SK-N-SH (cell line): ENCODE measurements around the gene MAMDC4. TPM values are rescaled to one million over a fixed set of nuclear protein-coding genes. Genes with fewer than 3 reads are reported as not detected.

Experiments
- CTCF ChIA-PET: fragments of 300-600, 350-600 bp; formaldehyde crosslinking; extraction: SDS; loops from one replicate; lab custom pipeline; 2021; lab: Yijun Ruan, JAX
- POLR2A ChIA-PET: fragments of 350-600 bp; sonication (Branson Sonifier 250); formaldehyde crosslinking; extraction: SDS; loops from one replicate; lab custom pipeline; 2020; ENCODE audit warnings: antibody characterized with exemption, inconsistent platforms; lab: Yijun Ruan, JAX
- DNase-seq: peaks from one replicate; pipeline ENCODE4 v3.0.0; 2012
- H2AFZ ChIP-seq: fragments of 200-600 bp; sonication (generic); 2 replicates; pipeline ENCODE4 v1.8.1; 2016; ENCODE audit warnings: antibody characterized with exemption, mild to moderate bottlenecking, low read depth
- H3F3A ChIP-seq: fragments of 200-600 bp; sonication (generic); replicated peaks from 2 replicates; pipeline ENCODE3; 2016; ENCODE audit warnings: antibody characterized with exemption, mild to moderate bottlenecking; ENCODE audit not compliant: insufficient read depth
- H3K27ac ChIP-seq, 2 experiments: fragments of 200-500 bp in 1 of 2; fragments of 200-600 bp in 1 of 2; sonication (Bioruptor generic) in 1 of 2; sonication (generic), shearing (Covaris generic) in 1 of 2; 2 replicates each; pipeline versions ENCODE4 v1.5.1 to v1.6.1; 2014 to 2016; ENCODE audit warnings: low read depth in 2 of 2, inconsistent platforms in 1 of 2, low read length in 1 of 2, mild to moderate bottlenecking in 1 of 2, mixed read lengths in 1 of 2
- H3K27me3 ChIP-seq: fragments of 200-600 bp; sonication (generic), shearing (Covaris generic); 2 replicates; pipeline ENCODE4 v1.6.1; 2016; ENCODE audit warnings: mixed run types; ENCODE audit not compliant: insufficient read depth
- H3K36me3 ChIP-seq, 2 experiments: fragments of 200-500 bp in 1 of 2; fragments of 200-600 bp in 1 of 2; sonication (Bioruptor generic) in 1 of 2; sonication (generic) in 1 of 2; replicated peaks in 1 of 2; 2 replicates each; pipeline versions ENCODE3 to v1.5.1; 2014 to 2016; ENCODE audit warnings: low read length in 1 of 2, mild to moderate bottlenecking in 1 of 2; ENCODE audit not compliant: insufficient read depth in 2 of 2, control insufficient read depth in 1 of 2
- H3K4me1 ChIP-seq, 2 experiments: fragments of 200-500 bp in 1 of 2; fragments of 200-600 bp in 1 of 2; sonication (Bioruptor generic) in 1 of 2; sonication (generic), shearing (Covaris generic) in 1 of 2; 2 replicates each; pipeline versions ENCODE4 v1.5.1 to v1.6.1; 2014 to 2016; ENCODE audit warnings: low read depth in 1 of 2, low read length in 1 of 2, mixed run types in 1 of 2; ENCODE audit not compliant: insufficient read depth in 2 of 2, control insufficient read depth in 1 of 2
- H3K4me2 ChIP-seq: fragments of 200-600 bp; sonication (generic), shearing (Covaris generic); 2 replicates; pipeline ENCODE4 v1.6.1; 2017; ENCODE audit warnings: mixed run types
- H3K4me3 ChIP-seq, 2 experiments: fragments of 200-500 bp in 1 of 2; fragments of 200-600 bp in 1 of 2; sonication (Bioruptor generic) in 1 of 2; sonication (generic), shearing (Covaris generic) in 1 of 2; 2 replicates each; pipeline versions ENCODE4 v1.5.1 to v1.8.1; 2014 to 2016; ENCODE audit warnings: low read depth in 2 of 2, inconsistent platforms in 1 of 2, low read length in 1 of 2, mild to moderate bottlenecking in 1 of 2, mixed read lengths in 1 of 2, moderate library complexity in 1 of 2
- H3K79me2 ChIP-seq: fragments of 200-600 bp; sonication (generic); 2 replicates; pipeline ENCODE4 v1.8.1; 2017; ENCODE audit warnings: mild to moderate bottlenecking; ENCODE audit not compliant: insufficient read depth
- H3K9ac ChIP-seq: fragments of 200-600 bp; sonication (generic); 2 replicates; pipeline ENCODE4 v1.6.1; 2017; ENCODE audit warnings: mixed run types
- H3K9me2 ChIP-seq: fragments of 200-600 bp; sonication (generic); 2 replicates; pipeline ENCODE4 v1.6.1; 2017; ENCODE audit warnings: mixed run types
- H3K9me3 ChIP-seq: fragments of 200-600 bp; sonication (generic); 2 replicates; pipeline ENCODE4 v1.6.1; 2017; ENCODE audit warnings: mixed run types, mild to moderate bottlenecking, moderate library complexity
- H4K20me1 ChIP-seq: fragments of 200-600 bp; sonication (generic); 2 replicates; pipeline ENCODE4 v1.6.1; 2017; ENCODE audit warnings: mild to moderate bottlenecking, mixed run types; ENCODE audit not compliant: insufficient read depth
- ELF1 ChIP-seq: IDR thresholded peaks from 2 replicates; pipeline ENCODE4 v1.4.0; 2012
- EP300 ChIP-seq, 2 experiments: IDR thresholded peaks; 2 replicates each; pipeline versions ENCODE4 v1.4.0 to v1.6.1; 2012; ENCODE audit warnings: borderline replicate concordance in 1 of 2, low read depth in 1 of 2, low read length in 1 of 2
- FOSL2 ChIP-seq: IDR thresholded peaks from 2 replicates; pipeline ENCODE4 v1.4.0; 2012; ENCODE audit warnings: low read depth, mild to moderate bottlenecking, moderate library complexity, borderline replicate concordance
- FOXM1 ChIP-seq: IDR thresholded peaks from 2 replicates; pipeline ENCODE4 v1.4.0; 2012; ENCODE audit warnings: low read depth, mild to moderate bottlenecking
- GABPA ChIP-seq: IDR thresholded peaks from 2 replicates; pipeline ENCODE4 v1.4.0; 2012; ENCODE audit warnings: low read depth, mild to moderate bottlenecking
- GATA2 ChIP-seq: sonication (generic); formaldehyde crosslinking; IDR thresholded peaks from 2 replicates; pipeline ENCODE4 v1.5.0; 2020; ENCODE audit warnings: mild to moderate bottlenecking, missing genetic modification reagents
- MEF2A ChIP-seq: IDR thresholded peaks from 2 replicates; pipeline ENCODE4 v1.4.0; 2012; ENCODE audit warnings: low read depth, borderline replicate concordance
- MXI1 ChIP-seq: IDR thresholded peaks from 2 replicates; pipeline ENCODE4 v1.6.1; 2012; ENCODE audit warnings: mild to moderate bottlenecking, low read depth, low read length, improper control_type of control experiment
- RAD21 ChIP-seq: IDR thresholded peaks from 2 replicates; pipeline ENCODE4 v1.6.1; 2012; ENCODE audit warnings: mild to moderate bottlenecking, low read length
- REST ChIP-seq: IDR thresholded peaks from 2 replicates; pipeline ENCODE4 v1.6.1; 2012; ENCODE audit warnings: mild to moderate bottlenecking, low read depth, low read length, moderate library complexity
- RXRA ChIP-seq: IDR thresholded peaks from 2 replicates; pipeline ENCODE4 v1.4.0; 2012; ENCODE audit warnings: low read depth, mild to moderate bottlenecking, borderline replicate concordance
- SMC3 ChIP-seq: IDR thresholded peaks from 2 replicates; pipeline ENCODE4 v1.6.1; 2012; ENCODE audit warnings: low read depth, low read length, improper control_type of control experiment
- USF1 ChIP-seq: IDR thresholded peaks from 2 replicates; pipeline ENCODE4 v1.4.0; 2012; ENCODE audit warnings: low read depth, borderline replicate concordance
- WGBS: methylation state at CpG from one replicate; pipeline ENCODE4 v1.1.6; 2017; ENCODE audit warnings: low lambda C conversion rate; 5-methylcytosine and 5-hydroxymethylcytosine counted together
- polyA plus RNA-seq, 3 experiments: library from polyadenylated mRNA; depleted of rRNA; stranded (reverse); fragments of >200 nt; gene quantifications; 2 replicates each; pipeline ENCODE4 v1.2.3, GENCODE V29; 2012
- TF ChIP-seq, protein P1 (sequence below): IDR thresholded peaks from 2 replicates; pipeline ENCODE4; 2012

Gene MAMDC4
- polyA plus RNA-seq, 1 of the 3 experiments (the other 2 are of a cell fraction): 4.2 TPM

DNA sequence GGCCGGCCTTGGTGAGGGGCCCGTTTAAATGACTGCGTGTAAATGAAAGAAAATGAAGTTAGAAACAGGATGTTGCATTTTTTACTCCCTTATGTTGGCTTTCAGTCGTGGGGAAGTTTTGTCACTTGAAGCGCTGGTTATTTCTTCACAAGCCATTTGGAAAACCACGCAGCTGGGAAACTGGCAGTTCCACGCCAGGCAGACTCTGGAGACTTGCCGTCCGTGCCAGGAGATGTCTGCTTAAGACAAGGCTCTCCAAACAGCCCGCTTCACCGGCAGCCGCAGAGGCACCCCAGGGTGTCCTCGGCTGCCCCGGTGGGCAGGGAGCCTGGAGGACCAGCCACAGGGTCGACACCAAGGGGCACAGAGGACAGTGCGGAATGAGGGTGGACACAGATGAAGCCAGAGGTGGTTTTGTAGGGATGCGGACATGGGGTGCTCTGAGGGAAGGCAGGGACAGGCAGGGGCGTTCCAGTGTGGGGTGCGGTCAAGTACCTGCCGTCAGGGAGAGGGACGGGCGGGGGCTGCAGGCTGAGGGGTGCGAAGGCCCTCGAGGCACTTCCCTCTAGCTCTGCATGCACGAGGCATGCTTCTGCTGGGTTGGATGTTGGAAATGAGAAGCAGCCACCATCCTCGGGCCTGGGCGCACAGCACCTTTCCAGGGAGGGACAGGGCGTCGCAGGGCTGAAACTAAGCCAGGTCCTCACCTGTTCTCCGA lies 21.0 kb upstream of the MAMDC4 start:
- no peaks in the 10 kb centered on the region for H3K9me3 ChIP-seq
- H4K20me1 ChIP-seq: no peaks in the 10 kb centered on the region
- H3K27ac ChIP-seq: no peak overlapping the region
- no peaks in the 10 kb centered on the region for H3K79me2 ChIP-seq
- H3K4me2 ChIP-seq: no peak overlapping the region
- H3K27me3 ChIP-seq: no peaks in the 10 kb centered on the region
- peaks cover 4 to 70% of the 10 kb centered on the region in 2 experiments for H3K36me3 ChIP-seq
- no peak overlapping the region for H2AFZ ChIP-seq
- 90% methylated on average over 20 of the region's 30 CpGs for WGBS
- TF ChIP-seq MEF2A: no peak
- TF ChIP-seq RXRA: no peak
- no peak for TF ChIP-seq MXI1
- TF ChIP-seq GATA2 (CRISPR knock-in tag): no peak
- no peak for TF ChIP-seq GABPA
- TF ChIP-seq, protein P1, sequence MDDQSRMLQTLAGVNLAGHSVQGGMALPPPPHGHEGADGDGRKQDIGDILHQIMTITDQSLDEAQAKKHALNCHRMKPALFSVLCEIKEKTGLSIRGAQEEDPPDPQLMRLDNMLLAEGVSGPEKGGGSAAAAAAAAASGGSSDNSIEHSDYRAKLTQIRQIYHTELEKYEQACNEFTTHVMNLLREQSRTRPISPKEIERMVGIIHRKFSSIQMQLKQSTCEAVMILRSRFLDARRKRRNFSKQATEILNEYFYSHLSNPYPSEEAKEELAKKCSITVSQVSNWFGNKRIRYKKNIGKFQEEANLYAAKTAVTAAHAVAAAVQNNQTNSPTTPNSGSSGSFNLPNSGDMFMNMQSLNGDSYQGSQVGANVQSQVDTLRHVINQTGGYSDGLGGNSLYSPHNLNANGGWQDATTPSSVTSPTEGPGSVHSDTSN: no peak
- TF ChIP-seq FOSL2: no peak
- no peak for TF ChIP-seq EP300 (IDR thresholded peaks at IDR 0.05; ENCODE audit: borderline replicate concordance in 1 of 2, low read depth in 1 of 2, low read length in 1 of 2)
- no peak for TF ChIP-seq ELF1
- TF ChIP-seq USF1: no peak
- no peak for TF ChIP-seq FOXM1
- no peak for TF ChIP-seq SMC3
- TF ChIP-seq RAD21: no peak
- no peak for TF ChIP-seq REST
- H3K9me2 ChIP-seq: no peaks in the 10 kb centered on the region
- H3F3A ChIP-seq: no peaks in the 10 kb centered on the region
- no peaks in the 10 kb centered on the region for H3K4me1 ChIP-seq
- H3K4me3 ChIP-seq: no peak overlapping the region
- ChIA-PET CTCF (interaction anchor here (0.6 to 5.7 kb wide), 2 partner anchors 11 to 233 kb away, joined by 3 to 36 read pairs; partner anchors contain the start of gene AJM1), POLR2A (no interaction called here)
- no peak overlapping the region for H3K9ac ChIP-seq
- DNase-seq: no peak
